Fibroblast of lung (primary cell): ENCODE data around the gene CASQ2.

Source experiments
- CTCF ChIP-seq, 2 donors: IDR thresholded peaks in 1 of 2; conservative IDR thresholded peaks in 1 of 2; 1 replicate in 1 of 2; 2 replicates in 1 of 2; pipeline ENCODE4 v1.5.1; 2011 to 2012; ENCODE audit warnings: low read length in 2 of 2, control low read depth in 1 of 2, inconsistent platforms in 1 of 2, low read depth in 1 of 2, mild to moderate bottlenecking in 1 of 2
- EZH2 ChIP-seq: IDR thresholded peaks from 2 replicates; pipeline ENCODE4 v1.5.1; 2012; ENCODE audit warnings: low read length, control low read depth, mild to moderate bottlenecking; ENCODE audit errors: missing control alignments

- no peak for TF ChIP-seq CTCF (conservative IDR thresholded peaks at IDR 0.05 in 1 of 2, IDR thresholded peaks at IDR 0.05 in 1 of 2; ENCODE audit: low read depth in 1 of 2, low read length in 2 of 2)
- TF ChIP-seq EZH2: no peak
Observed at GRCh38 chr1:115666702-115667101, 101.8 kb downstream of the CASQ2 start.
